ENCODE results near the gene EPHA1. TPM values are rescaled to one million over a fixed set of nuclear protein-coding genes. Genes with fewer than 3 reads are reported as not detected.
A peak's percentile ranks its signal among the peaks of the same experiment; 100 is the strongest.

EPHA1 gene
- total RNA-seq, 6 donors from 2014 or later, result 5.3 to 18.9 (median 13.0) TPM

DNA sequence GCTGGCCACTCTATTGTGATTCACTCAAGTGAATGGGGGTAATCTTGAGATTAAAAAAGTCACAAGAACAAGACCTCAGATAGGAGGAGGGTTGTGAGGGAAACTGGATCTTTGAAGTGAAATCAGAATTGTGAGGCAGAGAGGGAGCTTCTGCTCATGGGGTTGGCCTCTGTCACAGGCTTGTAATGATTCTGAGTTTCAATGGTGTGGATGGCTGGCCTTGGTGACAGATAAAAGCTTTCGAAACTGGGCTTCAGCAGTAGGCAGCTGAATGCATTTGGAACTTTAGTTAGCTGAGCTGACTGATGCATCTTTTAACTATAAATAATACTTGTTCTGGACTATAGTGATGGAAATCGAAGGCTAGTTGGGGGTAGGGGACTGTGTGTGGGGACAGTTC is 46.8 kb upstream of the EPHA1 start:
- WGBS, 2 donors, result 78 to 85% methylated on average over 2 of the region's 2 CpGs
- DNase-seq (no peak), ATAC-seq (ENCODE audit: low FRiP score in 2 of 2) (no peak)
- Histone ChIP-seq H3K27ac (no peak overlapping the region), H3K36me3 (no peaks in the 10 kb centered on the region), H3K27me3 (no peaks in the 10 kb centered on the region), H3K4me1 (no peaks in the 10 kb centered on the region), H3K4me3 (no peak overlapping the region), H3K9me3 (no peaks in the 10 kb centered on the region)
- TF ChIP-seq EP300 (IDR thresholded peaks at IDR 0.05), result no peak
- TF ChIP-seq, protein P1, sequence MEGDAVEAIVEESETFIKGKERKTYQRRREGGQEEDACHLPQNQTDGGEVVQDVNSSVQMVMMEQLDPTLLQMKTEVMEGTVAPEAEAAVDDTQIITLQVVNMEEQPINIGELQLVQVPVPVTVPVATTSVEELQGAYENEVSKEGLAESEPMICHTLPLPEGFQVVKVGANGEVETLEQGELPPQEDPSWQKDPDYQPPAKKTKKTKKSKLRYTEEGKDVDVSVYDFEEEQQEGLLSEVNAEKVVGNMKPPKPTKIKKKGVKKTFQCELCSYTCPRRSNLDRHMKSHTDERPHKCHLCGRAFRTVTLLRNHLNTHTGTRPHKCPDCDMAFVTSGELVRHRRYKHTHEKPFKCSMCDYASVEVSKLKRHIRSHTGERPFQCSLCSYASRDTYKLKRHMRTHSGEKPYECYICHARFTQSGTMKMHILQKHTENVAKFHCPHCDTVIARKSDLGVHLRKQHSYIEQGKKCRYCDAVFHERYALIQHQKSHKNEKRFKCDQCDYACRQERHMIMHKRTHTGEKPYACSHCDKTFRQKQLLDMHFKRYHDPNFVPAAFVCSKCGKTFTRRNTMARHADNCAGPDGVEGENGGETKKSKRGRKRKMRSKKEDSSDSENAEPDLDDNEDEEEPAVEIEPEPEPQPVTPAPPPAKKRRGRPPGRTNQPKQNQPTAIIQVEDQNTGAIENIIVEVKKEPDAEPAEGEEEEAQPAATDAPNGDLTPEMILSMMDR (IDR thresholded peaks at IDR 0.05), result no peak
- no peak for TF ChIP-seq POLR2A (IDR thresholded peaks at IDR 0.05)
- TF ChIP-seq POLR2AphosphoS5 (IDR thresholded peaks at IDR 0.05), result no peak

DNA sequence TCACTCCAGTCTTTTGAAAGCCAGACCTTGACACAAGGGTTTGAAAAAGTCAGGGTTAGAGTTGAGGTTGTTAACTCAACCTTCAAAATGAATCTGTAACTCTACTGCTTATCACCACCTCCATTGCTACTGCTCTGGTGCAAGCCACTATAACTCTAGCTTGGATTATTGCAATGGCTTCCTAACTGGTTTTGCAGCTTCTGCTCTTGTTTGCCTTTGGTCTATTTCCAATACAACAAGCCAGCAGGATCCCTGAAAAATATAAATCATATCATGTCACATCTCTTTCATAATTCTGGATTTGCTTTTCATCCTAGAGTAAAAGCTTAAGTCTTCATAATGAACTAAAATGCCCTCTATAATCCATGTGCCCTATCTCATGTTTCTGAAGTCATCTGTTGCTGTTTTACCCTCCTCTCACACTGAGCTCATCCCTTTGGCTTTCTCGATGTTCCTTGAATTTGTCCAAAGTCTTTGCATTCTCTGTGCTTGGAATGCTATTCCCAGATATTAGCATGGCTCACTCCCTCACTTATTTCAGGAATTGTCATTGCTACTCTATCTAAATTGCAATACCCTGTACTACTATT is 45.5 kb upstream of the EPHA1 start:
- TF ChIP-seq, protein P1 (IDR thresholded peaks at IDR 0.05), result no peak
- TF ChIP-seq POLR2A (IDR thresholded peaks at IDR 0.05) (no peak), POLR2AphosphoS5 (IDR thresholded peaks at IDR 0.05) (no peak), EP300 (IDR thresholded peaks at IDR 0.05) (no peak)
- 75 to 83% methylated on average over 1 of the region's 1 CpG for WGBS, 2 donors
- Histone ChIP-seq H3K4me3 (no peak overlapping the region), H3K9me3 (no peaks in the 10 kb centered on the region), H3K4me1 (no peaks in the 10 kb centered on the region), H3K36me3 (no peaks in the 10 kb centered on the region), H3K27me3 (no peaks in the 10 kb centered on the region), H3K27ac (no peak overlapping the region)
- DNase-seq (no peak), ATAC-seq (ENCODE audit: low FRiP score in 2 of 2) (peak in 1 of 2 donors; percentile 31)

DNA sequence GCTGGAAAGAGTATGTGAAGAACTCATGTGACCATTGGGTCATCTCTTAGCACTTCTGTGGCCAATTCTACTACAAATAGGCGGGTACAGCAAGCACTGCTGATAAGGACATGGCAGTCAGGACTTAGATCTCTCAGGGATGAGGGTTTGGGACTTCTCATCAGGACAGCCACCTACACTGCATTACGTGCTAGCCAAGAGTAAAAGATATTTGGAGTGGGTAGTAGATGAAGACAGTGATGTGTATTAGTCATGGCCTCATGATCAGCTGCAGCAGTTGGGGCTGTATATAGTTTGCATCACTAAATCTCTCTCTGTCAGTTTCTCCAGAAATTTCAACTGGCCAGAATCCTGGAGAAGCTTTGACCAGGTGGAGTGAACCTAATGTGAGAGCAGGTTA is 43.8 kb upstream of the EPHA1 start:
- ATAC-seq (ENCODE audit: low FRiP score in 2 of 2), result peak in 1 of 2 donors; percentile 29
- no peak for DNase-seq
- TF ChIP-seq POLR2A (IDR thresholded peaks at IDR 0.05) (no peak), POLR2AphosphoS5 (IDR thresholded peaks at IDR 0.05) (no peak), EP300 (IDR thresholded peaks at IDR 0.05) (no peak)
- TF ChIP-seq, protein P1 (IDR thresholded peaks at IDR 0.05), result no peak
- no peaks in the 10 kb centered on the region for H3K4me1 ChIP-seq
- H3K9me3 ChIP-seq, result no peaks in the 10 kb centered on the region
- no peak overlapping the region for H3K4me3 ChIP-seq
- no peaks in the 10 kb centered on the region for H3K36me3 ChIP-seq
- no peaks in the 10 kb centered on the region for H3K27me3 ChIP-seq
- 79 to 91% methylated on average over 2 of the region's 2 CpGs for WGBS, 2 donors
- H3K27ac ChIP-seq, result no peak overlapping the region

DNA sequence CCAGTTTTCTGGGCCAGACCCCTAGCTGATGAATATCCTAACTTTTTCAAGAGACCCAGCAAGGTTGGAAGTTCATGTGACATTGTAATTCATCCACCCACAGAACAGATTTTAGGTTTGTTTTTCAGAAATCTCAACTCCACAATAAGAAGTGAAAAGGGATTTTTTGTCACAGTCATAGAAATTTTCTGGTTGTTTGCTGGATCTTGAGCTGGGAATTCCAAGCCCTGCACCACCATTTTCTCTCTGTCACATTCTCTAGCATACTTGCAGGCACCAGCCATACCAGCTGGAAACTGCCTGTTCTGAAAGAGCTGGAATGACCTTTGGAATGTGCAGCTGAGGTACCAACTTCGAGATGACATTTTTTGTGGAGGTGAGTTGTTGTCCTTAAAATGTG is 43.1 kb upstream of the EPHA1 start:
- TF ChIP-seq EP300 (IDR thresholded peaks at IDR 0.05) (no peak), POLR2AphosphoS5 (IDR thresholded peaks at IDR 0.05) (no peak)
- 71 to 74% methylated on average over 1 of the region's 1 CpG for WGBS, 2 donors
- H3K27ac ChIP-seq, result no peak overlapping the region

DNA sequence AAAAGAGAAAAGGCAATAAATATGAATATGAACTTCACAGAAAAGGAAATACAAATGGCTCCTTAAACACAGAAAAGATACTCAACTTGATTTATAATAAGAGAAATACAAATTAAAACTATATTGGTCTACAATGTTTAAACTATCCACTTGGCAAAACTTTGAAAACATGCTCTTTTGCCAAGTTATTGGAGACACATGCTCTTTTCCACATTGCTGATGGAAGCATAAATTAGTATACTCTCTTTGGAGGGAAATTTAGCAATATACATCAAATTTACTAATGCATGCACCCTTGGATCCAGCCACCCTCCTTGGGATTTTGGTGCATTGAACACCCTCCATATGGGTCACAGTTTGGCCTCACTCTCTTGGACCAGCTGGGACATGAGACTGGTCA is 42.5 kb upstream of the EPHA1 start:
- Histone ChIP-seq H3K9me3 (no peaks in the 10 kb centered on the region), H3K36me3 (no peaks in the 10 kb centered on the region), H3K4me1 (no peaks in the 10 kb centered on the region), H3K27ac (no peak overlapping the region), H3K27me3 (no peaks in the 10 kb centered on the region), H3K4me3 (no peak overlapping the region)
- no peak for ATAC-seq (ENCODE audit: low FRiP score in 2 of 2)
- TF ChIP-seq POLR2AphosphoS5 (IDR thresholded peaks at IDR 0.05) (no peak), EP300 (IDR thresholded peaks at IDR 0.05) (no peak)
- TF ChIP-seq, protein P1 (IDR thresholded peaks at IDR 0.05), result no peak
- no peak for DNase-seq

More for the DNA sequence above, 43.1 kb upstream of the EPHA1 start:
- no peak overlapping the region for H3K4me3 ChIP-seq
- H3K9me3 ChIP-seq, result no peaks in the 10 kb centered on the region
- no peaks in the 10 kb centered on the region for H3K4me1 ChIP-seq
- no peaks in the 10 kb centered on the region for H3K36me3 ChIP-seq
- no peaks in the 10 kb centered on the region for H3K27me3 ChIP-seq
- DNase-seq (no peak), ATAC-seq (ENCODE audit: low FRiP score in 2 of 2) (no peak)
